Kidney epithelial cell (primary cell): ENCODE data around the gene SLC25A17. TPM values are rescaled to one million over a fixed set of nuclear protein-coding genes. Genes with fewer than 3 reads are reported as not detected.

Experiments
- DNase-seq: peaks from one replicate; pipeline ENCODE4 v3.0.0-alpha.2; 2010; ENCODE audit warnings: low read depth
- H3K27me3 ChIP-seq: 2 replicates; pipeline ENCODE4 v1.6.0; 2011; ENCODE audit warnings: low read length; ENCODE audit not compliant: control insufficient read depth, insufficient read depth
- H3K36me3 ChIP-seq: 2 replicates; pipeline ENCODE4 v1.5.1; 2011; ENCODE audit warnings: low read length; ENCODE audit not compliant: control insufficient read depth, insufficient read depth
- H3K4me3 ChIP-seq: 2 replicates; pipeline ENCODE4 v1.5.1; 2011; ENCODE audit warnings: low read depth, mild to moderate bottlenecking, control low read depth, low read length
- total RNA-seq: library from RNA; depleted of rRNA; stranded (reverse); fragments of >200 nt; gene quantifications from 2 replicates; pipeline ENCODE4 v1.2.3, GENCODE V29; 2015
- TF ChIP-seq, protein P1 (sequence below): IDR thresholded peaks from 2 replicates; pipeline ENCODE4 v1.5.1; 2011; ENCODE audit warnings: mild to moderate bottlenecking, moderate library complexity, low read length, control low read depth, inconsistent platforms; ENCODE audit not compliant: insufficient read depth, poor library complexity, severe bottlenecking

Gene SLC25A17
- total RNA-seq, 1 donor from 2014 or later, result 21.6 TPM

DNA sequence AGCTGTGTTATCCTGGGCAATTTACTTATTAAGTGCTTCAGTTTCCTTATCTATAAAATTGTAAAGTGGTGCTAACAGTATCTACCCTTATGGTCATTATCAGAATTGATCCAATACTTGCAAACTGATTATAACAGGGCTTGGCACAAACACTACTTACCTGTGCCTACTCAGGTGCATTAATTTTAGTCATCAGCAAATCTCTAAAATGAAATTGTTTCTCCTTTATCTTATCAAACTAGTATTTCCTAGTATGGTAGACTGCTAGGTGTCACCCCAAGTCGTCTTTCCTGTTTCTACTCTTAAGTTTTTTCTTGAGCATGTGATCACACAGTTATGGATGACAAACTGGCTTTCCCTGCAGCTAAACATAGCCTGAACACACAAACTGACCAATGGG is 4.3 kb upstream of the SLC25A17 start:
- TF ChIP-seq, protein P1, sequence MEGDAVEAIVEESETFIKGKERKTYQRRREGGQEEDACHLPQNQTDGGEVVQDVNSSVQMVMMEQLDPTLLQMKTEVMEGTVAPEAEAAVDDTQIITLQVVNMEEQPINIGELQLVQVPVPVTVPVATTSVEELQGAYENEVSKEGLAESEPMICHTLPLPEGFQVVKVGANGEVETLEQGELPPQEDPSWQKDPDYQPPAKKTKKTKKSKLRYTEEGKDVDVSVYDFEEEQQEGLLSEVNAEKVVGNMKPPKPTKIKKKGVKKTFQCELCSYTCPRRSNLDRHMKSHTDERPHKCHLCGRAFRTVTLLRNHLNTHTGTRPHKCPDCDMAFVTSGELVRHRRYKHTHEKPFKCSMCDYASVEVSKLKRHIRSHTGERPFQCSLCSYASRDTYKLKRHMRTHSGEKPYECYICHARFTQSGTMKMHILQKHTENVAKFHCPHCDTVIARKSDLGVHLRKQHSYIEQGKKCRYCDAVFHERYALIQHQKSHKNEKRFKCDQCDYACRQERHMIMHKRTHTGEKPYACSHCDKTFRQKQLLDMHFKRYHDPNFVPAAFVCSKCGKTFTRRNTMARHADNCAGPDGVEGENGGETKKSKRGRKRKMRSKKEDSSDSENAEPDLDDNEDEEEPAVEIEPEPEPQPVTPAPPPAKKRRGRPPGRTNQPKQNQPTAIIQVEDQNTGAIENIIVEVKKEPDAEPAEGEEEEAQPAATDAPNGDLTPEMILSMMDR, result no peak
- no peaks in the 10 kb centered on the region for H3K36me3 ChIP-seq
- no peaks in the 10 kb centered on the region for H3K27me3 ChIP-seq
- no peak overlapping the region for H3K4me3 ChIP-seq
- DNase-seq, result no peak

DNA sequence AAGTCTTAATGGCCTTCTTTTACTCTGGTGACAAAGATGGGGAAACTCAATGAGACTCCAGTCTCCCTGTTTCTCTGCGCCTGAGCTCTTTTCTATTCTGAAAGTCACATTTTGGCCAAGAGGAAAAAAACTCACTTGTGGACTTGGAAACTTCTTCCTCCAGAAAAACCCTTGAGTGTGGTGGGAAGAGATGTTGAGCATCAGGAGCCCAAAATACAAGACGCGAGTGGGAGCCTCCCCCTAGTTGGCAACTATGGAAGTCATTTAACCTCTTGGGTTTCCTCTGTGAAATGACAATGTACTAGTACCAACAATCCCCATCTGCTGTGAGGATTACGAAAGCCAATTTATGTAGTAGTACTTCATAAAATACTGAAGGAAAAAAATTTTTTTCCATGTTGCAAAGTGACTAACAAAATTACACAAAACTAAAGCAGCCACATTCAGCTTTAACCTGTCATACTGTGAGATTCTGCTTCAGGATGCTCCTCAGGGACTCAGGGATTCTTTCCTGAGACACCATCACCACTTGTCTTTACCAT is 524 bp upstream of the SLC25A17 start:
- Histone ChIP-seq H3K36me3 (no peaks in the 10 kb centered on the region), H3K27me3 (no peaks in the 10 kb centered on the region), H3K4me3 (peak overlapping the region; percentile 93)
- TF ChIP-seq, protein P1, result no peak
- no peak for DNase-seq

DNA sequence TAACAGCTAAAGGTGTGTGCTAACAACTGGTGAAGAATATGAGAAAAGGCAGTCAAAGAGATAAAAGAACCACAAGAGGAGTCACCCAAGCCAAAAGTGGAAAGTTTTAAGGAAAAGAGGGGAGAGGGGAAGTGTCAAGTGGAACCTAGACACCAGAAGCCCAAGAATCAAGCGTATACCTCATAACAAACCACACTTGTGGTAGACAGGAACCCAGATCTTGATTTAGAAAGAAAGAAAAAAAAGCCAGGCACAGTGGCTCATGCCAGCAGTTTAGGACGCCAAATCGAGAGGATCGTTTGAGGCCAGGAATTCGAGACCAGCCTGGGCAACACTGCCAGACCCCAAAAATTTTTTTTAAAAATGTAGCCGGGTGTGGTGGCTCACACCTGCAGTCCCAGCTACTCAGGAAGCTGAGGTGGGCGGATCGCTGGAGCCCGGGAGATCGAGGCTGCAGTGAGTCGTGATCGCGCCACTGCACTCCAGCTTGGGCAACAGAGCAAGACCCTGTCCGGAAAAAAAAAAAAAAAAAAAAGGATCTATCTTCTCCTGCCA is 877 bp downstream of the SLC25A17 start:
- H3K4me3 ChIP-seq, result peak overlapping the region; percentile 93
- H3K36me3 ChIP-seq, result no peaks in the 10 kb centered on the region
- DNase-seq, result no peak
- TF ChIP-seq, protein P1, result no peak
- H3K27me3 ChIP-seq, result no peaks in the 10 kb centered on the region

DNA sequence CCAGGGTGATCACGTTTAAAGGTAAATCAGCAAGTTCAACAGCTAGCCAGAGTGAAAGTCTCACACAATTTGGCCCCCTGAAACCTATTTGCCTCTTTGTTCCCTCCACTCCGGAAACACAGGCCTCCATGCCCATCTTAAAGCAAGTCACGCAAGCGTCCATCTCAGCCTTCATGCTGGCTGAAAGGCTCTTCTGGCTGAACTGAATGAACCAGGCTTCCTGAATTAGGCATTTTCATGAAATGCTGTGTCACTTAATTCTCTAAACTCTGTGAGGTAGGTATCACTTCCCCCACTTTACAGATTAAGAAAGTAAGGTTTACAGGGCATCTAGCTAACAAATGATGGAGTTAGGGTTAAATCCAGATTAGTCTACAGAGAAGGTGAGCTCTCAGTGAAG is 1.4 kb downstream of the SLC25A17 start:
- H3K4me3 ChIP-seq, result no peak overlapping the region
- TF ChIP-seq, protein P1, result no peak
- H3K27me3 ChIP-seq, result no peaks in the 10 kb centered on the region

DNA sequence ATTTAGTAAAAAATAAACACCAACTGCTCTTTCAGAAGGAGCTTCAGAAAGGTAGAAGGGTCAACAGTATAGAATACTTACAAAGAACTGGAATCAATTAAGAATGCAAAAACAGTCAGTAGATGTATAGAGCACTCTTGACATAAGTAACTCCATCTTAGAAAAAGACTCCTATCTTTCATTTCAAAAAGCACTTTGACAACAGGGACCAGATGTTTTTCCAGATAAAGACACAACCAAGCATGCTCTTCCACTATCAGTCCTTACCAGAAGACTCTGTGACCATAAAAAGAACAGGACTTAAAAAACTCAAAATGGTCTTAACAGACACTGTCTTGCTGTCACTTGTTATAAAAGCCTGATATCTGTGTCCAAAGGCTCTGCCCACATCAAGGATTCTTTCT is 5.2 kb downstream of the SLC25A17 start:
- TF ChIP-seq, protein P1, result no peak
- H3K4me3 ChIP-seq, result no peak overlapping the region
- H3K27me3 ChIP-seq, result no peaks in the 10 kb centered on the region
- no peak for DNase-seq
- H3K36me3 ChIP-seq, result no peaks in the 10 kb centered on the region

More for the DNA sequence above, 1.4 kb downstream of the SLC25A17 start:
- H3K36me3 ChIP-seq, result no peaks in the 10 kb centered on the region
- no peak for DNase-seq
